ENCODE measurements around the gene ASCC1. TPM values are rescaled to one million over a fixed set of nuclear protein-coding genes. Genes with fewer than 3 reads are reported as not detected.
A peak's percentile ranks its signal among the peaks of the same experiment; 100 is the strongest.

ASCC1 gene
- total and polyA plus RNA-seq, 2 of the 4 experiments (the other 2 are of a cell fraction), result 15.9 to 21.0 TPM

DNA sequence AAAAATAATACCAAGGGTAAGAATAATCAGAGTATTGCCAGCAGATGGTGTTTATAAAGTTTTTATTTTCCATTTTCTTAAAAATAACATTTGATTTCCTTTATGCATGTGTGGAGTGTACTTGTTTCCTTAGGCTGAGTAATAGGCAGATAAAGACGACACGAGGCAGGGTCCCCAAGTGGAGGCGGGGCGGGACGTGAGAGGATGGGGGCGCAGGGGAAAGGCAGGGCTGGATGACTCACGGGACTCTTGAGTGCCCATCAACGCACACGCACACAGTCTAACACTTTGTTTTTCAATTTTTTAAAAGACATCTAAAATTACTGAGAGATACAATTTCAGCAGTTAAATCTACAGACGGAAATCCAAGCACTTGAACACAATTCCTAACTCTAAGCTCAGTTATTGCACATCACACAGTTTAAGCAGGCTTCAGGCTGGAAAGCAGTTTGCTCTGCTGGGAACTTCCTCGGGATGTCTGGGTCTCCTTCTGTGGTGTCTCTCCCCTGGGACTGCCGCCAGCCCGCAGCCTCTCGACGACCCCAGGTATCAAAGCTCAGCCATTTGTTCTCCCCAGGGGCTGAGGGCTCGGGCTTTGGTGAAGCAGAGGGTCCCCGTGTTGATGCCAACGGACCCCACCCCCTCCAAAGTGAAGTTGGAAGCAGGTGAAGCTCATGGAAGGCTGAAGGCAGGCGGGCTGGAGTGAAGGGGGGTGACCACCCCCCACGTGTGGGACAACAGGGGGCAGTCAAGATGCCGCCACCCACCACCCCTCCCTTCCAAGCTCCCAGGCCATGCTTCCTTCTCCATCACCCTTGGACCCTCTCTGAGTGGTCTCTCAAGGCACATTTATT, 156.9 kb downstream of the ASCC1 start:
- H2BK120ac ChIP-seq (ENCODE audit: low read depth, low read length), result no peak overlapping the region
- no peak overlapping the region for H4K5ac ChIP-seq (ENCODE audit: low read depth, low read length)
- no peak overlapping the region for H4K91ac ChIP-seq (ENCODE audit: insufficient read depth, low read depth, low read length)
- H3K4me2 ChIP-seq (ENCODE audit: low read depth, low read length), result peak overlapping the region; percentile 10; the same call in 1 of the 2 replicates
- ChIA-PET POLR2A (ENCODE audit: unreplicated experiment) (no interaction called here), CTCF (no interaction called here)
- H3K4ac ChIP-seq (ENCODE audit: low read depth, low read length), result no peak overlapping the region
- H3K4me1 ChIP-seq (ENCODE audit: control insufficient read depth, insufficient read depth, low read length), result no peaks in the 10 kb centered on the region
- H3K4me3 ChIP-seq (ENCODE audit: insufficient read depth, low read depth, low read length), result no peak overlapping the region
- no peaks in the 10 kb centered on the region for H3K79me1 ChIP-seq (ENCODE audit: low read depth in 1 of 2, low read length in 2 of 2)
- no peak overlapping the region for H3K23ac ChIP-seq (ENCODE audit: low read depth, low read length)
- no peak overlapping the region for H3K18ac ChIP-seq (ENCODE audit: low read depth, low read length)
- no peaks in the 10 kb centered on the region for H3K9me3 ChIP-seq (ENCODE audit: control insufficient read depth, insufficient read depth, low read length)
- DNase-seq (no peak), ATAC-seq (ENCODE audit: low read depth) (peak; percentile 41; the same call in 1 of the 2 replicates)
- no peak overlapping the region for H2AK5ac ChIP-seq (ENCODE audit: low read depth, low read length)
- H3K14ac ChIP-seq (replicated peaks; ENCODE audit: low read depth, low read length), result no peak overlapping the region
- no peak overlapping the region for H2BK5ac ChIP-seq (ENCODE audit: low read depth, low read length, poor library complexity, severe bottlenecking)
- BruUV-seq (replicated peaks), result no TSS peak
- dilution Hi-C loops (cut with HindIII; ENCODE audit: low sequenced_read_pairs, unreplicated experiment) (no loop called here), in situ Hi-C loops (cut with MboI; ENCODE audit: low sequenced_read_pairs) (loop anchor here (10.0 kb wide), 1 partner anchor 276 kb away; no protein-coding TSS in a partner anchor), intact Hi-C loops (cut with micrococcal nuclease) (no loop called here)
- WGBS, 2 experiments (ENCODE audit: extremely low coverage in 2 of 2, insufficient read length in 1 of 2), result 38% methylated on average over 3 of the region's 21 CpGs; no CpG with 5 or more reads in 1 of the 2 experiments
- no peak overlapping the region for H3K56ac ChIP-seq (ENCODE audit: extremely low read depth, insufficient read depth, low read length)
- H3K27me3 ChIP-seq (ENCODE audit: control insufficient read depth, insufficient read depth, low read length), result peaks cover 52% of the 10 kb centered on the region
- no peaks in the 10 kb centered on the region for H3K36me3 ChIP-seq (ENCODE audit: control insufficient read depth, insufficient read depth, low read length)
- no peak overlapping the region for H2BK15ac ChIP-seq (ENCODE audit: low read depth, low read length)
- H2AK9ac ChIP-seq (replicated peaks; ENCODE audit: low read depth, low read length, poor library complexity), result no peak overlapping the region
- H3K27ac ChIP-seq (ENCODE audit: insufficient read depth, low read length), result no peak overlapping the region
- H4K8ac ChIP-seq (ENCODE audit: low read depth in 2 of 2, low read length in 2 of 2), result no peak overlapping the region
- no peaks in the 10 kb centered on the region for H4K20me1 ChIP-seq (ENCODE audit: insufficient read depth, low read length)
- no peaks in the 10 kb centered on the region for H3K9me1 ChIP-seq (ENCODE audit: insufficient read depth, low read length)
- H3K9ac ChIP-seq (ENCODE audit: low read depth, low read length), result no peak overlapping the region
- H2BK20ac ChIP-seq (ENCODE audit: low read depth, low read length), result no peak overlapping the region
- H2AFZ ChIP-seq (replicated peaks; ENCODE audit: low read length, poor library complexity), result no peak overlapping the region
- no peak for TF ChIP-seq MAFK (IDR thresholded peaks at IDR 0.05; ENCODE audit: low read depth, low read length)
- no peak for TF ChIP-seq MXI1 (IDR thresholded peaks at IDR 0.05; ENCODE audit: borderline replicate concordance, low read depth, low read length)
- TF ChIP-seq RAD21 (IDR thresholded peaks at IDR 0.05; ENCODE audit: low read length), result no peak
- TF ChIP-seq, protein P1, sequence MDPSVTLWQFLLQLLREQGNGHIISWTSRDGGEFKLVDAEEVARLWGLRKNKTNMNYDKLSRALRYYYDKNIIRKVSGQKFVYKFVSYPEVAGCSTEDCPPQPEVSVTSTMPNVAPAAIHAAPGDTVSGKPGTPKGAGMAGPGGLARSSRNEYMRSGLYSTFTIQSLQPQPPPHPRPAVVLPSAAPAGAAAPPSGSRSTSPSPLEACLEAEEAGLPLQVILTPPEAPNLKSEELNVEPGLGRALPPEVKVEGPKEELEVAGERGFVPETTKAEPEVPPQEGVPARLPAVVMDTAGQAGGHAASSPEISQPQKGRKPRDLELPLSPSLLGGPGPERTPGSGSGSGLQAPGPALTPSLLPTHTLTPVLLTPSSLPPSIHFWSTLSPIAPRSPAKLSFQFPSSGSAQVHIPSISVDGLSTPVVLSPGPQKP (IDR thresholded peaks at IDR 0.05; ENCODE audit: borderline replicate concordance, low read depth, low read length), result no peak
- no peak for TF ChIP-seq POLR2A (IDR thresholded peaks at IDR 0.05; ENCODE audit: low read depth, low read length)
- TF ChIP-seq, protein P2, sequence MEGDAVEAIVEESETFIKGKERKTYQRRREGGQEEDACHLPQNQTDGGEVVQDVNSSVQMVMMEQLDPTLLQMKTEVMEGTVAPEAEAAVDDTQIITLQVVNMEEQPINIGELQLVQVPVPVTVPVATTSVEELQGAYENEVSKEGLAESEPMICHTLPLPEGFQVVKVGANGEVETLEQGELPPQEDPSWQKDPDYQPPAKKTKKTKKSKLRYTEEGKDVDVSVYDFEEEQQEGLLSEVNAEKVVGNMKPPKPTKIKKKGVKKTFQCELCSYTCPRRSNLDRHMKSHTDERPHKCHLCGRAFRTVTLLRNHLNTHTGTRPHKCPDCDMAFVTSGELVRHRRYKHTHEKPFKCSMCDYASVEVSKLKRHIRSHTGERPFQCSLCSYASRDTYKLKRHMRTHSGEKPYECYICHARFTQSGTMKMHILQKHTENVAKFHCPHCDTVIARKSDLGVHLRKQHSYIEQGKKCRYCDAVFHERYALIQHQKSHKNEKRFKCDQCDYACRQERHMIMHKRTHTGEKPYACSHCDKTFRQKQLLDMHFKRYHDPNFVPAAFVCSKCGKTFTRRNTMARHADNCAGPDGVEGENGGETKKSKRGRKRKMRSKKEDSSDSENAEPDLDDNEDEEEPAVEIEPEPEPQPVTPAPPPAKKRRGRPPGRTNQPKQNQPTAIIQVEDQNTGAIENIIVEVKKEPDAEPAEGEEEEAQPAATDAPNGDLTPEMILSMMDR (conservative IDR thresholded peaks at IDR 0.05; ENCODE audit: low read depth, low read length), result no peak
- no peak for TF ChIP-seq CEBPB (IDR thresholded peaks at IDR 0.05; ENCODE audit: low read depth, low read length)
- no peak for TF ChIP-seq FOS (IDR thresholded peaks at IDR 0.05; ENCODE audit: low read depth, low read length)
- TF ChIP-seq RCOR1 (IDR thresholded peaks at IDR 0.05; ENCODE audit: insufficient replicate concordance, low read length), result no peak
- no peak for TF ChIP-seq NFE2L2 (IDR thresholded peaks at IDR 0.05; ENCODE audit: low read depth, low read length)
- no peak for TF ChIP-seq SMC3 (IDR thresholded peaks at IDR 0.05; ENCODE audit: low read depth, low read length)
- TF ChIP-seq BHLHE40 (IDR thresholded peaks at IDR 0.05; ENCODE audit: low read depth, low read length), result no peak
- TF ChIP-seq RFX5 (IDR thresholded peaks at IDR 0.05; ENCODE audit: low read depth, low read length), result no peak
- no peak for TF ChIP-seq CHD1 (IDR thresholded peaks at IDR 0.05; ENCODE audit: low read depth, low read length)
- TF ChIP-seq, protein P3, sequence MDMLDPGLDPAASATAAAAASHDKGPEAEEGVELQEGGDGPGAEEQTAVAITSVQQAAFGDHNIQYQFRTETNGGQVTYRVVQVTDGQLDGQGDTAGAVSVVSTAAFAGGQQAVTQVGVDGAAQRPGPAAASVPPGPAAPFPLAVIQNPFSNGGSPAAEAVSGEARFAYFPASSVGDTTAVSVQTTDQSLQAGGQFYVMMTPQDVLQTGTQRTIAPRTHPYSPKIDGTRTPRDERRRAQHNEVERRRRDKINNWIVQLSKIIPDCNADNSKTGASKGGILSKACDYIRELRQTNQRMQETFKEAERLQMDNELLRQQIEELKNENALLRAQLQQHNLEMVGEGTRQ (IDR thresholded peaks at IDR 0.05; ENCODE audit: low read depth, low read length), result no peak

Data from IMR-90 (cell line).